Nephron progenitor cell (in vitro differentiated cells): ENCODE results near the gene ABLIM1.

Experiments
- DNase-seq: peaks from one replicate; pipeline ENCODE4 v3.0.0; 2021
- H3K27ac Mint-ChIP-seq: 2 replicates; pipeline ENCODE4 v1.8.0; 2021; ENCODE audit warnings: mild to moderate bottlenecking, moderate library complexity, mixed read lengths
- H3K27me3 Mint-ChIP-seq: 2 replicates; pipeline ENCODE4 v1.8.0; 2021; ENCODE audit warnings: mild to moderate bottlenecking, low read depth, mixed read lengths; ENCODE audit not compliant: poor library complexity
- H3K36me3 Mint-ChIP-seq: 2 replicates; pipeline ENCODE4 v1.8.0; 2021; ENCODE audit warnings: low read depth, mixed read lengths
- H3K4me1 Mint-ChIP-seq: 2 replicates; pipeline ENCODE4 v1.8.0; 2021; ENCODE audit warnings: mixed read lengths
- H3K4me3 Mint-ChIP-seq: 2 replicates; pipeline ENCODE4 v1.8.0; 2021; ENCODE audit warnings: mild to moderate bottlenecking, moderate library complexity, mixed read lengths
- H3K9me3 Mint-ChIP-seq: 2 replicates; pipeline ENCODE4 v1.8.0; 2021; ENCODE audit warnings: mild to moderate bottlenecking, moderate library complexity, mixed read lengths
- CTCF ChIP-seq: fragments of 200-600 bp; sonication (generic); IDR thresholded peaks from 2 replicates; pipeline ENCODE4 v1.5.0; 2021; ENCODE audit warnings: antibody characterized with exemption

Gene ABLIM1

DNA sequence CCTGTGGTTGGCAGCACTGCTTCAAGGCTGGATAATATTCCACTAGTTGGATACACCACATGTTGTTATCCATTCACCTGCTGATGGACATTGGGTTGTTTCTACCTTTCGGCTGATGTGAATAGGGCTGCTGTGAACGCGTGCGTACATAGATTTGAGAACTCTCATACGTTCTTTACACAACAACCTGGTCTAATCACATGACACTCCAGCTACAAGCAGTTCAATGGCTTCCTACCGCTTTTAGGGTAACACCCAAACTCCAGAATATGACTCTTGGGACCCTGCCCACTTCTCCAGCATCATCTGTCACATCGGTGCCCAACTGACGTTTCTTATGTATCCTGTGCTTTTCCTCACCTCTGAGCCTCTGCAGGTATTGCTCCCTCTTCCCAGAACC is 114.6 kb downstream of the ABLIM1 start:
- no peaks in the 10 kb centered on the region for H3K36me3 Mint-ChIP-seq
- TF ChIP-seq CTCF: no peak
- H3K9me3 Mint-ChIP-seq: no peaks in the 10 kb centered on the region
- no peak overlapping the region for H3K27ac Mint-ChIP-seq
- H3K4me3 Mint-ChIP-seq: no peak overlapping the region
- no peak for DNase-seq
- peaks cover 11% of the 10 kb centered on the region for H3K27me3 Mint-ChIP-seq
- peaks cover 20% of the 10 kb centered on the region for H3K4me1 Mint-ChIP-seq

GRCh38 chr10:114542373-114542772 is 115.7 kb downstream of the ABLIM1 start:
- Mint-ChIP-seq H3K9me3 (no peaks in the 10 kb centered on the region), H3K4me3 (no peak overlapping the region), H3K27me3 (peaks cover 11% of the 10 kb centered on the region), H3K27ac (no peak overlapping the region), H3K4me1 (peaks cover 28% of the 10 kb centered on the region), H3K36me3 (no peaks in the 10 kb centered on the region)
- TF ChIP-seq CTCF: no peak
- no peak for DNase-seq

- Mint-ChIP-seq H3K9me3 (peaks cover 1% of the 10 kb centered on the region), H3K4me1 (peaks cover 28% of the 10 kb centered on the region), H3K27ac (no peak overlapping the region)
These were observed 116.3 kb downstream of the ABLIM1 start for GRCh38 chr10:114541797-114542160.

GRCh38 chr10:114541081-114541796 is 116.8 kb downstream of the ABLIM1 start:
- H3K9me3 Mint-ChIP-seq: peaks cover 5% of the 10 kb centered on the region
- DNase-seq: no peak
- H3K4me3 Mint-ChIP-seq: no peak overlapping the region
- no peak for TF ChIP-seq CTCF
- H3K27me3 Mint-ChIP-seq: peaks cover 11% of the 10 kb centered on the region
- no peak overlapping the region for H3K27ac Mint-ChIP-seq
- peaks cover 28% of the 10 kb centered on the region for H3K4me1 Mint-ChIP-seq
- no peaks in the 10 kb centered on the region for H3K36me3 Mint-ChIP-seq

More at GRCh38 chr10:114541797-114542160, 116.3 kb downstream of the ABLIM1 start:
- H3K4me3 Mint-ChIP-seq: no peak overlapping the region
- H3K36me3 Mint-ChIP-seq: no peaks in the 10 kb centered on the region
- no peak for DNase-seq
- H3K27me3 Mint-ChIP-seq: peaks cover 11% of the 10 kb centered on the region
- TF ChIP-seq CTCF: no peak

DNA sequence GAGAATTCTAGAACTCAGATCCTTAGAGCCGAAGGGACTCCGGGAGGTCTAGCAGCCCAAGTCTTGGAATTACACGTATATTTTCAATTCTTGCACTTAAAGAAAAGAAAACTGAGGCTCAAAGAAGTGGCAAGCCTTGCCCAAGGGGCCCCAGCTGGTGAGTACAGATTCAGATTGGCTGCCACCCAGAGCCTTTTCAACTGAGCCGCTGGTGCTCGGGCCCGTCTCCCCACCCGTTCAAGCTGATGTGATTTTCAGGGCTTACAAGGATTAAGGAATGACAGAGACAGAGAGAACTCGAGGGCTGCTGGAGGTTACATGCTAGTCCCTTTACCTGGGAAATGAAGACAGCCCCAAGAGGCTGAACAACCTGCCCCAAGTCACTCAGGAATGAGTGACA is 117.8 kb downstream of the ABLIM1 start:
- Mint-ChIP-seq H3K27ac (no peak overlapping the region), H3K4me1 (peaks cover 25% of the 10 kb centered on the region), H3K36me3 (no peaks in the 10 kb centered on the region), H3K27me3 (peaks cover 11% of the 10 kb centered on the region), H3K4me3 (no peak overlapping the region), H3K9me3 (peaks cover 10% of the 10 kb centered on the region)
- TF ChIP-seq CTCF: no peak
- no peak for DNase-seq

DNA sequence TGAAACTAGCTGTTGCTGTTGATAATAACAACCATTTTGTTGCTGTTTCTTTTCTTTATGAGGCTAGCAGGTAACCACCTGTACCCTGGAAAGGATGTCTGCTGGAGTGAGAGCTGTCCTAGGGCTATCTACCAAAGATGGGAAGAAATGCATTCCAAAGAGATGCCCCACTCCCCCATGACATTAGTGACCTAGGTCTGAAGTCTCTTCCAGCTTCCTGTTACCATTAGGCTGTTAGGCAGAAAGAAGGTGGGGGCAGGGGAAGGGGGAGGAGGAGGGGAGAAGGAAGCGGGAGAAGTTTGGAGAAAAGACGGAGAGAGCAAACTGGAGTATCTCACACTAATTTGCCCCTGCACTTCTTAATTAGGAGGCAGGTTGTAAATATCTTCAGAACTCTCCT is 118.5 kb downstream of the ABLIM1 start:
- no peak overlapping the region for H3K27ac Mint-ChIP-seq
- peaks cover 10% of the 10 kb centered on the region for H3K9me3 Mint-ChIP-seq
- H3K27me3 Mint-ChIP-seq: peaks cover 11% of the 10 kb centered on the region
- no peak overlapping the region for H3K4me3 Mint-ChIP-seq
- DNase-seq: no peak
- H3K4me1 Mint-ChIP-seq: peaks cover 19% of the 10 kb centered on the region
- TF ChIP-seq CTCF: no peak
- H3K36me3 Mint-ChIP-seq: no peaks in the 10 kb centered on the region
